Measurements from ENCODE around the gene KRTAP5-6.
"Not testable (repeated sequence)": the region's sequence is repeated elsewhere in the genome, so short reads cannot be mapped to it uniquely, and the experiment has no call there.

The KRTAP5-6 gene

GRCh38 chr11:1683904-1684572 lies 13.0 kb upstream of the KRTAP5-6 start:
- not testable (repeated sequence) for DNase-seq

- DNase-seq: not testable (repeated sequence)
Measured at GRCh38 chr11:1684886-1685874, 11.8 kb upstream of the KRTAP5-6 start.

GRCh38 chr11:1686220-1686619 lies 10.8 kb upstream of the KRTAP5-6 start:
- DNase-seq: not testable (repeated sequence)

- not testable (repeated sequence) for DNase-seq
Measured at GRCh38 chr11:1688336-1688947, 8.6 kb upstream of the KRTAP5-6 start.

- DNase-seq: not testable (repeated sequence)
Measured at GRCh38 chr11:1689250-1690166, 7.5 kb upstream of the KRTAP5-6 start.

GRCh38 chr11:1690167-1691025 lies 6.6 kb upstream of the KRTAP5-6 start:
- DNase-seq: no peak

GRCh38 chr11:1691026-1691877 lies 5.7 kb upstream of the KRTAP5-6 start:
- no peak for DNase-seq

GRCh38 chr11:1691878-1692707 lies 4.9 kb upstream of the KRTAP5-6 start:
- no peak for DNase-seq

GRCh38 chr11:1692708-1693326 lies 4.2 kb upstream of the KRTAP5-6 start:
- no peak for DNase-seq

GRCh38 chr11:1693327-1694063 lies 3.5 kb upstream of the KRTAP5-6 start:
- no peak for DNase-seq

GRCh38 chr11:1694064-1694845 lies 2.7 kb upstream of the KRTAP5-6 start:
- DNase-seq: no peak

- DNase-seq: no peak
Measured at GRCh38 chr11:1694846-1695547, 2.0 kb upstream of the KRTAP5-6 start.

- DNase-seq: no peak
Measured at GRCh38 chr11:1695548-1696108, 1.4 kb upstream of the KRTAP5-6 start.

- DNase-seq: no peak
Measured at GRCh38 chr11:1699771-1700170, 2.8 kb downstream of the KRTAP5-6 start.

GRCh38 chr11:1701091-1701807 lies 4.3 kb downstream of the KRTAP5-6 start:
- no peak for DNase-seq

GRCh38 chr11:1702506-1702905 lies 5.5 kb downstream of the KRTAP5-6 start:
- no peak for DNase-seq
